Measurements from ENCODE around the gene ROBO1.

The ROBO1 gene

GRCh38 chr3:78839693-78840092 is 928.1 kb downstream of the ROBO1 start:
- DNase-seq = no peak
- TF ChIP-seq POLR2A (IDR thresholded peaks at IDR 0.05; ENCODE audit: low read length) (no peak), GATA1 (IDR thresholded peaks at IDR 0.05; ENCODE audit: low read depth, low read length) (no peak)

- TF ChIP-seq GATA1 (IDR thresholded peaks at IDR 0.05; ENCODE audit: low read depth, low read length) (no peak), POLR2A (IDR thresholded peaks at IDR 0.05; ENCODE audit: low read length) (no peak)
- DNase-seq = no peak
Observed at GRCh38 chr3:78838362-78838761, 929.4 kb downstream of the ROBO1 start.

- DNase-seq = no peak
- TF ChIP-seq GATA1 (IDR thresholded peaks at IDR 0.05; ENCODE audit: low read depth, low read length) = no peak
Observed at GRCh38 chr3:78834910-78835309, 932.9 kb downstream of the ROBO1 start.

GRCh38 chr3:78832785-78833204 is 935.0 kb downstream of the ROBO1 start:
- DNase-seq = no peak

GRCh38 chr3:78831446-78831972 is 936.3 kb downstream of the ROBO1 start:
- TF ChIP-seq POLR2A (IDR thresholded peaks at IDR 0.05; ENCODE audit: low read length) = no peak
- TF ChIP-seq GATA1 (IDR thresholded peaks at IDR 0.05; ENCODE audit: low read depth, low read length) = no peak
- DNase-seq = no peak

More at GRCh38 chr3:78832785-78833204, 935.0 kb downstream of the ROBO1 start:
- TF ChIP-seq GATA1 (IDR thresholded peaks at IDR 0.05; ENCODE audit: low read depth, low read length) = no peak
- TF ChIP-seq POLR2A (IDR thresholded peaks at IDR 0.05; ENCODE audit: low read length) = no peak

- TF ChIP-seq GATA1 (IDR thresholded peaks at IDR 0.05; ENCODE audit: low read depth, low read length) (no peak), POLR2A (IDR thresholded peaks at IDR 0.05; ENCODE audit: low read length) (no peak)
- DNase-seq = no peak
Observed at GRCh38 chr3:78830470-78830869, 937.3 kb downstream of the ROBO1 start.

GRCh38 chr3:78827618-78828017 is 940.2 kb downstream of the ROBO1 start:
- DNase-seq = no peak
- TF ChIP-seq POLR2A (IDR thresholded peaks at IDR 0.05; ENCODE audit: low read length) (no peak), GATA1 (IDR thresholded peaks at IDR 0.05; ENCODE audit: low read depth, low read length) (no peak)

- no peak for TF ChIP-seq POLR2A (IDR thresholded peaks at IDR 0.05; ENCODE audit: low read length)
- TF ChIP-seq GATA1 (IDR thresholded peaks at IDR 0.05; ENCODE audit: low read depth, low read length) = no peak
- no peak for DNase-seq
Observed at GRCh38 chr3:78825858-78826215, 942.0 kb downstream of the ROBO1 start.

GRCh38 chr3:78825118-78825857 is 942.5 kb downstream of the ROBO1 start:
- DNase-seq = no peak
- TF ChIP-seq POLR2A (IDR thresholded peaks at IDR 0.05; ENCODE audit: low read length) (no peak), GATA1 (IDR thresholded peaks at IDR 0.05; ENCODE audit: low read depth, low read length) (no peak)

GRCh38 chr3:78823859-78824258 is 943.9 kb downstream of the ROBO1 start:
- no peak for DNase-seq
- no peak for TF ChIP-seq POLR2A (IDR thresholded peaks at IDR 0.05; ENCODE audit: low read length)
- no peak for TF ChIP-seq GATA1 (IDR thresholded peaks at IDR 0.05; ENCODE audit: low read depth, low read length)

- no peak for DNase-seq
- TF ChIP-seq GATA1 (IDR thresholded peaks at IDR 0.05; ENCODE audit: low read depth, low read length) = no peak
- no peak for TF ChIP-seq POLR2A (IDR thresholded peaks at IDR 0.05; ENCODE audit: low read length)
Observed at GRCh38 chr3:78823434-78823833, 944.4 kb downstream of the ROBO1 start.

- TF ChIP-seq GATA1 (IDR thresholded peaks at IDR 0.05; ENCODE audit: low read depth, low read length) (no peak), POLR2A (IDR thresholded peaks at IDR 0.05; ENCODE audit: low read length) (no peak)
- DNase-seq = no peak
Observed at GRCh38 chr3:78822726-78823125, 945.1 kb downstream of the ROBO1 start.

- no peak for DNase-seq
- no peak for TF ChIP-seq POLR2A (IDR thresholded peaks at IDR 0.05; ENCODE audit: low read length)
- no peak for TF ChIP-seq GATA1 (IDR thresholded peaks at IDR 0.05; ENCODE audit: low read depth, low read length)
Observed at GRCh38 chr3:78820542-78820941, 947.3 kb downstream of the ROBO1 start.

GRCh38 chr3:78818161-78818985 is 949.4 kb downstream of the ROBO1 start:
- no peak for DNase-seq
- TF ChIP-seq POLR2A (IDR thresholded peaks at IDR 0.05; ENCODE audit: low read length) (no peak), GATA1 (IDR thresholded peaks at IDR 0.05; ENCODE audit: low read depth, low read length) (no peak)
